HG03378 (cell line): ENCODE data around the gene TMEM237.
"Not testable (repeated sequence)": the region's sequence is repeated elsewhere in the genome, so short reads cannot be mapped to it uniquely, and the experiment has no call there.

ENCODE experiments used
- ATAC-seq: cut with Tn5 transposase; IDR thresholded peaks from one replicate; pipeline ENCODE4 v1.9.1; 2021; ENCODE audit warnings: mild to moderate bottlenecking, moderate library complexity; ENCODE audit not compliant: unreplicated experiment

Gene TMEM237

GRCh38 chr2:201643216-201643890 lies at the start of gene TMEM237:
TSS of gene TMEM237 (minus strand) at chr2:201643503. CDS start at chr2:201643400, 103 bp downstream.
- peak; percentile 51 for ATAC-seq

- ATAC-seq: no peak
Observed at GRCh38 chr2:201685156-201685555, 41.9 kb upstream of the TMEM237 start.

GRCh38 chr2:201680743-201681142 lies 37.4 kb upstream of the TMEM237 start:
- no peak for ATAC-seq

GRCh38 chr2:201678401-201678800 lies 35.1 kb upstream of the TMEM237 start:
- no peak for ATAC-seq

GRCh38 chr2:201675454-201675853 lies 32.2 kb upstream of the TMEM237 start:
- ATAC-seq: no peak

GRCh38 chr2:201674794-201675193 lies 31.5 kb upstream of the TMEM237 start:
- ATAC-seq: no peak

GRCh38 chr2:201674298-201674697 lies 31.0 kb upstream of the TMEM237 start:
- ATAC-seq: no peak

GRCh38 chr2:201673546-201673945 lies 30.2 kb upstream of the TMEM237 start:
- ATAC-seq: no peak

GRCh38 chr2:201671205-201671604 lies 27.9 kb upstream of the TMEM237 start:
- not testable (repeated sequence) for ATAC-seq

- ATAC-seq: no peak
Observed at GRCh38 chr2:201669865-201670264, 26.6 kb upstream of the TMEM237 start.

GRCh38 chr2:201668402-201668910 lies 25.2 kb upstream of the TMEM237 start:
- no peak for ATAC-seq

- ATAC-seq: no peak
Observed at GRCh38 chr2:201664334-201664733, 21.0 kb upstream of the TMEM237 start.

- ATAC-seq: no peak
Observed at GRCh38 chr2:201661366-201661765, 18.1 kb upstream of the TMEM237 start.

- no peak for ATAC-seq
Observed at GRCh38 chr2:201660293-201660895, 17.1 kb upstream of the TMEM237 start.

- ATAC-seq: no peak
Observed at GRCh38 chr2:201656740-201657139, 13.4 kb upstream of the TMEM237 start.

GRCh38 chr2:201656102-201656501 lies 12.8 kb upstream of the TMEM237 start:
- no peak for ATAC-seq

GRCh38 chr2:201654616-201655384 lies 11.5 kb upstream of the TMEM237 start:
- ATAC-seq: no peak

GRCh38 chr2:201653221-201653620 lies 9.9 kb upstream of the TMEM237 start:
- no peak for ATAC-seq

- no peak for ATAC-seq
Observed at GRCh38 chr2:201649442-201649841, 6.1 kb upstream of the TMEM237 start.

GRCh38 chr2:201647431-201647830 lies 4.1 kb upstream of the TMEM237 start:
- no peak for ATAC-seq

GRCh38 chr2:201644001-201644400 lies 698 bp upstream of the TMEM237 start:
- no peak for ATAC-seq
